K562 (cell line): ENCODE measurements around the gene CEMP1. TPM values are rescaled to one million over a fixed set of nuclear protein-coding genes. Genes with fewer than 3 reads are reported as not detected.
A peak's percentile ranks its signal among the peaks of the same experiment; 100 is the strongest.

Experiments used
- ATF7 ChIP-seq: fragments of 450-650 bp; IDR thresholded peaks from 2 replicates; pipeline ENCODE4 v1.7.1; 2014; ENCODE audit warnings: mild to moderate bottlenecking, moderate library complexity
- CREM ChIP-seq: IDR thresholded peaks from 2 replicates; pipeline ENCODE4 v1.6.1; 2014; ENCODE audit warnings: antibody characterized with exemption, low read depth
- CTCF ChIP-seq, 3 experiments: IDR thresholded peaks in 2 of 3; conservative IDR thresholded peaks in 1 of 3; 2 replicates each; pipeline ENCODE4 v1.5.1; 2011 to 2012; ENCODE audit warnings: low read length in 3 of 3, mild to moderate bottlenecking in 3 of 3, control low read depth in 2 of 3, improper control_type of control experiment in 1 of 3, inconsistent platforms in 1 of 3, low read depth in 1 of 3, mixed read lengths in 1 of 3, moderate library complexity in 1 of 3; ENCODE audit not compliant: insufficient read depth in 2 of 3
- CXXC5 ChIP-seq: fragments of 250-450 bp; sonication (Bioruptor Pico); IDR thresholded peaks from 2 replicates; pipeline ENCODE4 v1.8.0; 2022; ENCODE audit warnings: inconsistent platforms, mild to moderate bottlenecking, moderate library complexity
- EP300 ChIP-seq: IDR thresholded peaks from 2 replicates; pipeline ENCODE4 v1.6.1; 2012; ENCODE audit warnings: low read length, improper control_type of control experiment
- FIP1L1 ChIP-seq: fragments of 200-400 bp; formaldehyde crosslinking; IDR thresholded peaks from 2 replicates; pipeline ENCODE4 v1.6.1; 2018; ENCODE audit warnings: mild to moderate bottlenecking, low read depth, low read length; ENCODE audit not compliant: poor library complexity, severe bottlenecking
- GTF2F1 ChIP-seq: IDR thresholded peaks from 2 replicates; pipeline ENCODE4 v1.6.1; 2011; ENCODE audit warnings: low read depth, low read length, improper control_type of control experiment
- ID3 ChIP-seq, 2 experiments: fragments of 250-450 bp in 1 of 2; fragments of 450-650 bp in 1 of 2; sonication (Bioruptor Pico) in 1 of 2; IDR thresholded peaks; 2 replicates each; pipeline versions ENCODE4 v1.6.1 to v1.8.0; 2016 to 2021; ENCODE audit warnings: mild to moderate bottlenecking in 2 of 2, moderate library complexity in 2 of 2, missing compliant biosample characterization in 1 of 2, missing genetic modification characterization in 1 of 2
- KDM1A ChIP-seq, 2 experiments: fragments of 450-650 bp; IDR thresholded peaks; 2 replicates each; pipeline ENCODE4 v1.6.1; 2016; ENCODE audit warnings: mild to moderate bottlenecking in 2 of 2
- MTA2 ChIP-seq: fragments of 450-650 bp; IDR thresholded peaks from 2 replicates; pipeline ENCODE4 v1.6.1; 2016; ENCODE audit warnings: low read depth
- NONO ChIP-seq, 2 experiments: fragments of 200-400 bp in 1 of 2; fragments of 450-650 bp in 1 of 2; formaldehyde crosslinking in 1 of 2; IDR thresholded peaks; 2 replicates each; pipeline ENCODE4 v1.6.1; 2017; ENCODE audit warnings: low read depth in 2 of 2, mild to moderate bottlenecking in 2 of 2, moderate library complexity in 2 of 2, low read length in 1 of 2
- POU5F1 ChIP-seq: fragments of 150-350 bp; IDR thresholded peaks from 2 replicates; pipeline ENCODE4 v1.6.1; 2014; ENCODE audit warnings: borderline replicate concordance, low read length, low read depth, mild to moderate bottlenecking; ENCODE audit not compliant: partially characterized antibody
- RAD51 ChIP-seq: fragments of 450-650 bp; IDR thresholded peaks from 2 replicates; pipeline ENCODE4 v1.7.1; 2016; ENCODE audit warnings: low read depth, mild to moderate bottlenecking, borderline replicate concordance
- RB1 ChIP-seq: fragments of 450-650 bp; IDR thresholded peaks from 2 replicates; pipeline ENCODE4 v1.6.1; 2017; ENCODE audit warnings: low read depth, mild to moderate bottlenecking
- RFX7 ChIP-seq: fragments of 250-450 bp; sonication (Bioruptor Pico); IDR thresholded peaks from 2 replicates; pipeline ENCODE4 v1.5.1; 2021; ENCODE audit warnings: mild to moderate bottlenecking
- SAFB ChIP-seq: fragments of 200-400 bp; formaldehyde crosslinking; IDR thresholded peaks from 2 replicates; pipeline ENCODE4 v1.6.1; 2017; ENCODE audit warnings: low read depth, low read length, borderline replicate concordance
- SMAD4 ChIP-seq: fragments of 250-450 bp; sonication (Bioruptor Pico); conservative IDR thresholded peaks from 2 replicates; pipeline ENCODE4 v1.8.0; 2021; ENCODE audit warnings: inconsistent platforms, mild to moderate bottlenecking, moderate library complexity
- STAT5A ChIP-seq: IDR thresholded peaks from 2 replicates; pipeline ENCODE4 v1.6.1; 2012; ENCODE audit warnings: low read length, inconsistent platforms, borderline replicate concordance
- ZBTB9 ChIP-seq: fragments of 450-650 bp; formaldehyde crosslinking; IDR thresholded peaks from 2 replicates; pipeline ENCODE4 v1.4.0; 2020; ENCODE audit warnings: mild to moderate bottlenecking, moderate library complexity
- ZNF165 ChIP-seq: fragments of 250-450 bp; sonication (Bioruptor Pico); IDR thresholded peaks from 2 replicates; pipeline ENCODE4 v1.4.0; 2020; ENCODE audit warnings: borderline replicate concordance
- ZNF253 ChIP-seq: fragments of 250-450 bp; sonication (Bioruptor Pico); conservative IDR thresholded peaks from 2 replicates; pipeline ENCODE4 v1.6.1; 2021; ENCODE audit warnings: mild to moderate bottlenecking
- polyA plus RNA-seq, 8 experiments: library from polyadenylated mRNA; depleted of rRNA in 4 of 8; stranded (reverse) in 5 of 8; unstranded in 3 of 8; fragments of >200 nt; fragmentation: Nextera tagmentation in 2 of 8; fragmentation: Illumina TruSeq in 1 of 8; extraction: Ambion mirVana in 2 of 8; extraction: Trizol in 1 of 8; gene quantifications; 2 replicates each; pipeline versions ENCODE4 v1.2.1 to v1.2.3, GENCODE V29; 2011 to 2014; ENCODE audit warnings: inconsistent platforms in 1 of 8, missing spikeins in 1 of 8
- total RNA-seq, 7 experiments: library from RNA; depleted of rRNA in 6 of 7; stranded (reverse); fragments of >200 nt in 6 of 7; fragmentation: Illumina TruSeq in 2 of 7; extraction: Trizol in 2 of 7; gene quantifications; 2 replicates each; pipeline versions ENCODE4 v1.2.1 to v1.2.3, GENCODE V29; 2011 to 2021; ENCODE audit warnings: low replicate concordance in 1 of 7

CEMP1 gene
- total and polyA plus RNA-seq, 9 of the 15 experiments (the other 6 are each of a cell fraction or from before 2014, with no cell fraction given): 0.05 to 0.45 TPM; not detected in 7

GRCh38 chr16:2497116-2497630, 34.0 kb downstream of the CEMP1 start (continued):
- peak; percentile 59; the same call in 1 of the 2 replicates for TF ChIP-seq ATF7
- TF ChIP-seq KDM1A (IDR thresholded peaks at IDR 0.05): no peak
- TF ChIP-seq ID3 (CRISPR knock-in tag; IDR thresholded peaks at IDR 0.05): no peak
- no peak for TF ChIP-seq ID3 (tag; IDR thresholded peaks at IDR 0.05)
- TF ChIP-seq MTA2: no peak
- TF ChIP-seq CTCF (IDR thresholded peaks at IDR 0.05 in 2 of 3, conservative IDR thresholded peaks at IDR 0.05 in 1 of 3; ENCODE audit: insufficient read depth in 2 of 3, low read depth in 1 of 3, low read length in 3 of 3): peak; percentile 50 to 66 (median 56)
- TF ChIP-seq EP300: 0 out of 2 replicates have a peak, but pooled peaks have one; percentile 9
- TF ChIP-seq RB1: peak; percentile 53; the same call in 1 of the 2 replicates
- TF ChIP-seq SAFB: no peak
- no peak for TF ChIP-seq RFX7
- no peak for TF ChIP-seq RAD51
- peak; percentile 37; the same call in 1 of the 2 replicates for TF ChIP-seq CXXC5 (CRISPR knock-in tag)
- TF ChIP-seq ZNF253: no peak
- TF ChIP-seq ZBTB9 (CRISPR knock-in tag): peak; percentile 99
- TF ChIP-seq STAT5A: no peak
- TF ChIP-seq GTF2F1: no peak
- TF ChIP-seq CREM: no peak
- TF ChIP-seq NONO (IDR thresholded peaks at IDR 0.05; ENCODE audit: low read depth in 2 of 2, low read length in 1 of 2): no peak
- no peak for TF ChIP-seq POU5F1
- no peak for TF ChIP-seq ZNF165 (CRISPR knock-in tag)
- TF ChIP-seq SMAD4 (CRISPR knock-in tag): peak; percentile 88
- no peak for TF ChIP-seq FIP1L1
